Testis (tissue), 3 donors: ENCODE measurements around the gene CCDC30. TPM values are rescaled to one million over a fixed set of nuclear protein-coding genes. Genes with fewer than 3 reads are reported as not detected.

Source experiments
- DNase-seq: peaks from one replicate; pipeline ENCODE4 v3.0.0-alpha.2; 2019
- H3K27ac ChIP-seq, 2 donors: fragments of 200-600 bp; sonication (generic); one replicate each; pipeline ENCODE4 v1.5.1; 2019
- H3K27me3 ChIP-seq: fragments of 200-600 bp; sonication (generic); one replicate; pipeline ENCODE4 v1.5.1; 2019
- H3K36me3 ChIP-seq: fragments of 200-600 bp; sonication (generic); one replicate; pipeline ENCODE4 v1.5.1; 2017; ENCODE audit warnings: low read depth; ENCODE audit errors: missing control alignments
- H3K4me1 ChIP-seq: fragments of 200-600 bp; sonication (generic); one replicate; pipeline ENCODE4 v1.5.1; 2019
- H3K4me3 ChIP-seq, 2 donors: fragments of 200-600 bp; sonication (generic); one replicate each; pipeline ENCODE4 v1.5.1; 2017 to 2019
- H3K9me3 ChIP-seq: fragments of 200-600 bp; sonication (generic); one replicate; pipeline ENCODE4 v1.5.1; 2017
- POLR2A ChIP-seq: fragments of 450-650 bp; IDR thresholded peaks from one replicate; pipeline ENCODE4 v1.6.1; 2017; ENCODE audit warnings: antibody characterized with exemption, mild to moderate bottlenecking, moderate library complexity
- WGBS, 2 donors: methylation state at CpG; one replicate each; pipeline ENCODE4 v1.1.5; 2018; 5-methylcytosine and 5-hydroxymethylcytosine counted together
- intact Hi-C: fragments of 100-400 bp; cut with DNase I; formaldehyde crosslinking; loops from one replicate; pipeline ENCODE4 v1.15.1; 2023; ENCODE audit warnings: low total_unique reads
- polyA plus RNA-seq: library from polyadenylated mRNA; stranded (reverse); fragments of 350-450 nt; fragmentation: Illumina TruSeq; extraction: RNeasy Lipid Tissue Mini Kit (QIAGEN cat#74804); gene quantifications from one replicate; pipeline ENCODE4 v1.2.3, GENCODE V29; 2014; ENCODE audit warnings: low read depth, low replicate concordance; ENCODE audit not compliant: insufficient read depth
- total RNA-seq, 2 donors: library from RNA; depleted of rRNA; stranded (reverse); fragments of >200 nt; gene quantifications; one replicate each; pipeline ENCODE4 v1.2.3, GENCODE V29; 2016
- TF ChIP-seq, protein P1 (sequence below), 3 experiments: fragments of 450-650 bp in 2 of 3; fragments of 200-600 bp in 1 of 3; sonication (generic) in 1 of 3; IDR thresholded peaks; one replicate each; pipeline ENCODE4 v1.5.1; 2016 to 2019; ENCODE audit warnings: antibody characterized with exemption in 3 of 3, mild to moderate bottlenecking in 2 of 3, moderate library complexity in 1 of 3

The CCDC30 gene
- total and polyA plus RNA-seq, 3 donors from 2014 or later: 5.8 to 16.1 (median 14.6) TPM

DNA sequence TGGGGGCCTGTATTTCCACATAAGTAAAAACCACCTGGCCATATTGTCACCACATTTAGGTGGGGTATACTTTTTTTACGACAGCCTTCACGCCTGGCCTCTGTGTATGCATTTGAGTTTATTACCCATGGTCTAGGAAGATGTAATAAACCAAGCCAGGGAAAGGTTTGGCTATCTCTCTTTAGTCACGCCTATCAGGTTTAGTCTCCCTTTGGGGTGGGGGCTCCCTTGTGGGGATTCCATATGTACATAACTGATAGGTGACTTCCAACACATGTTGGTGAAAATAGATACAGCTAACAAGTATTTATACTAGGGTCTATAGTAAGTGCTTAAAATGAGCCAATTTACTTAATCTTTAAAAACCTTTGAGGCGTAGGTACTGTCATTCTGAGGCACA, 223.3 kb downstream of the CCDC30 start:
- H3K27me3 ChIP-seq: no peaks in the 10 kb centered on the region
- H3K4me1 ChIP-seq: peaks cover 19% of the 10 kb centered on the region
- H3K36me3 ChIP-seq: no peaks in the 10 kb centered on the region
- H3K9me3 ChIP-seq: no peaks in the 10 kb centered on the region
- 74 to 78% methylated on average over 4 of the region's 4 CpGs for WGBS, 2 donors
- intact Hi-C loops: no loop called here
- no peak overlapping the region for H3K27ac ChIP-seq
- TF ChIP-seq, protein P1, sequence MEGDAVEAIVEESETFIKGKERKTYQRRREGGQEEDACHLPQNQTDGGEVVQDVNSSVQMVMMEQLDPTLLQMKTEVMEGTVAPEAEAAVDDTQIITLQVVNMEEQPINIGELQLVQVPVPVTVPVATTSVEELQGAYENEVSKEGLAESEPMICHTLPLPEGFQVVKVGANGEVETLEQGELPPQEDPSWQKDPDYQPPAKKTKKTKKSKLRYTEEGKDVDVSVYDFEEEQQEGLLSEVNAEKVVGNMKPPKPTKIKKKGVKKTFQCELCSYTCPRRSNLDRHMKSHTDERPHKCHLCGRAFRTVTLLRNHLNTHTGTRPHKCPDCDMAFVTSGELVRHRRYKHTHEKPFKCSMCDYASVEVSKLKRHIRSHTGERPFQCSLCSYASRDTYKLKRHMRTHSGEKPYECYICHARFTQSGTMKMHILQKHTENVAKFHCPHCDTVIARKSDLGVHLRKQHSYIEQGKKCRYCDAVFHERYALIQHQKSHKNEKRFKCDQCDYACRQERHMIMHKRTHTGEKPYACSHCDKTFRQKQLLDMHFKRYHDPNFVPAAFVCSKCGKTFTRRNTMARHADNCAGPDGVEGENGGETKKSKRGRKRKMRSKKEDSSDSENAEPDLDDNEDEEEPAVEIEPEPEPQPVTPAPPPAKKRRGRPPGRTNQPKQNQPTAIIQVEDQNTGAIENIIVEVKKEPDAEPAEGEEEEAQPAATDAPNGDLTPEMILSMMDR (IDR thresholded peaks at IDR 0.05): no peak
- TF ChIP-seq POLR2A: no peak
- H3K4me3 ChIP-seq: no peak overlapping the region
- DNase-seq: no peak

DNA sequence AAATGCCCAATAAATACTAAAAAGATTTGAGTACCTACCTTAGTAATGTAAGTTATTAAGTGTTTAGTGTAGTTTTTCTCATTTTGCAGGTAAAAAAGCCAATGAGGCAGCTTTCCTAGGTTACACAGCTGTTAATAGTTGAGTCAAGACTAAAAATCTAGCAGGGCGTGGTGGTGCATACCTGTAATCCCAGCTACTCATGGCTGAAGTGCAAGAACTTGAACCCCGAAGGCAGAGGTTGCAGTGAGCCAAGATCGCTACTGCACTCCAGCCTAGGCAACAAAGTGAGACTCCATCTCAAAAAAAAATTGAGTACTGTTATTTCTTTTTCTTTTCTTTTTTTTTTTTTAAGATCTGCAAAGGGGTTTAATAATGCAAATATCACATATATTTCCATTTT, 226.8 kb downstream of the CCDC30 start:
- Histone ChIP-seq H3K36me3 (no peaks in the 10 kb centered on the region), H3K27ac (no peak overlapping the region), H3K4me3 (no peak overlapping the region), H3K4me1 (peaks cover 10% of the 10 kb centered on the region), H3K9me3 (no peaks in the 10 kb centered on the region), H3K27me3 (no peaks in the 10 kb centered on the region)
- DNase-seq: no peak
- intact Hi-C loops: no loop called here
- WGBS, 2 donors: 93 to 94% methylated on average over 3 of the region's 3 CpGs
- TF ChIP-seq, protein P1 (IDR thresholded peaks at IDR 0.05): no peak
- no peak for TF ChIP-seq POLR2A

DNA sequence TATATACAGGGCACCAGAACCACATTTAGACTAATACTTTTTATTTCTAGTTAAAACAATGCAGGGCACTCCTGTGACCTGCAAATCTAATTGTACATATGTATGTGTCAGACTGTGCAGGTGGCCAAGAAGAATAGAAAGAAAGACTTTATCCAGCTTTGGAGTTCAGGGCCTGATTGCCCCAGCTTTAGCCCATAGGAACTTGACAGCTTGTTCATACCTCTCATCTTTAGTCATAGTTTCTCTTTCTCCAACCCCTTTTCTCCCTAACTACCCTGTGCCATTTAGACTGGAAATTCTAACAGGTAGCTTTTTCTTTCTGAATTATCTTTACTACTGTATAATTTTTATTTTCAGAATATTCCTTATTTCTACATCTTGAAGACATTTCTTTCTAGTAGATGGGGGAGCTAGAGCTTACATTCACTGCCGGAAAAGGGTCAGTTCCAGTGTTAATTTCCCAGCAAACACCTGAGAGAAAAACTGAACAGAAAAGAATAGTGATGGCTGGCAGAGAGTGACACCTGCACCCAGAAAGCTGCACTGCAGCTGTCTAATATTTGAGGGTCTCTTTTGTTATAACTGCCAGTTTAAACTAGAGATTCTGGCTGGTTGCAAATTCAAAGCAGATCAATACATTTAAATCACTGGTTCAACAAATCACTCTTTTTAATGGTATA, 227.5 kb downstream of the CCDC30 start:
- no peak for DNase-seq
- intact Hi-C loops: no loop called here
- H3K4me3 ChIP-seq: no peak overlapping the region
- peaks cover 8% of the 10 kb centered on the region for H3K4me1 ChIP-seq
- no peaks in the 10 kb centered on the region for H3K36me3 ChIP-seq
- TF ChIP-seq POLR2A: no peak
- H3K27me3 ChIP-seq: no peaks in the 10 kb centered on the region
- no peak overlapping the region for H3K27ac ChIP-seq
- 82 to 86% methylated on average over 1 of the region's 1 CpG for WGBS, 2 donors
- H3K9me3 ChIP-seq: no peaks in the 10 kb centered on the region

DNA sequence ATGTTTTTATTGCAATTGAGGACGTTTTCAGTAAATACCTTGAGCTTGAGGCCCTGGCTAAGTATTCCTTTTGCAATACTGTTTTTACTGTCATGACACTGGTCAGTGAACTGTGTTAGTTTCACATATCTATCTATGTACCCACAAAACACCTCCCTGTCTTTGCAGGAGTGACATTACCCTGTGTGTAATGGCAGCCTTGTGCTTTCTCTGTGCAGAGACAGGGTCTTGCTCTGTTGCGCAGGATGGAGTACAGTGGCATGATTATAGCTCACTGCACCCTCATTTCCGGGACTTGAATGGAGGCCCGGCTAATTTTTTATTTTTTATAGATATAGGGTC, 228.0 kb downstream of the CCDC30 start:
- peaks cover 3% of the 10 kb centered on the region for H3K4me1 ChIP-seq
- H3K27ac ChIP-seq: no peak overlapping the region
- no peaks in the 10 kb centered on the region for H3K9me3 ChIP-seq
- 71 to 79% methylated on average over 4 of the region's 4 CpGs for WGBS, 2 donors
- no peaks in the 10 kb centered on the region for H3K27me3 ChIP-seq
- H3K36me3 ChIP-seq: no peaks in the 10 kb centered on the region
- no peak for DNase-seq
- no peak overlapping the region for H3K4me3 ChIP-seq
- intact Hi-C loops: no loop called here
- TF ChIP-seq, protein P1 (IDR thresholded peaks at IDR 0.05): no peak
- TF ChIP-seq POLR2A: no peak

DNA sequence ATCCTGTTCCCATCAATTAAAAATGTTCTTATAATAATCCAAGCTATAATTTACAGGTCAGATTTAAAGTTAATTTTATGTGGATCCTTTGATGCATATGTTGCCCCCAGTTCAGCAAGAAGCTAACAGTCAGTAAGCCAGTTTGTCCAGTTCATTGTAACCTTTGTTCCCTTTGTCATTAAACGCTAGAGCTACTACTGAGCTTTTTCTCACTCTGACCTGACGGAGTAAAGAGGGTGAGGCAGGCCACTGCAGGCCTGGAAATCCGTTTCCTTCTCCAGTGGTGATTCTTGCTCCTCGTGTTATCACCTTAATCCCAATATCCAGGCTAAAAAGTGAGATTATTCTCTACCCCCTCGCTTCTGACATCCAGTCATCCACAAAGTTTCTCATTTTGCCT, 229.4 kb downstream of the CCDC30 start:
- TF ChIP-seq POLR2A: no peak
- TF ChIP-seq, protein P1 (IDR thresholded peaks at IDR 0.05): no peak
- 60 to 80% methylated on average over 5 of the region's 5 CpGs for WGBS, 2 donors
- no peaks in the 10 kb centered on the region for H3K4me1 ChIP-seq
- intact Hi-C loops: no loop called here
- H3K9me3 ChIP-seq: no peaks in the 10 kb centered on the region
- no peaks in the 10 kb centered on the region for H3K36me3 ChIP-seq
- DNase-seq: no peak
- H3K27me3 ChIP-seq: no peaks in the 10 kb centered on the region
- no peak overlapping the region for H3K4me3 ChIP-seq
- H3K27ac ChIP-seq: no peak overlapping the region
